ENCODE measurements around the gene GNB1. TPM values are rescaled to one million over a fixed set of nuclear protein-coding genes. Genes with fewer than 3 reads are reported as not detected.

The GNB1 gene
- total RNA-seq, 1 donor from 2014 or later = 422 TPM

DNA sequence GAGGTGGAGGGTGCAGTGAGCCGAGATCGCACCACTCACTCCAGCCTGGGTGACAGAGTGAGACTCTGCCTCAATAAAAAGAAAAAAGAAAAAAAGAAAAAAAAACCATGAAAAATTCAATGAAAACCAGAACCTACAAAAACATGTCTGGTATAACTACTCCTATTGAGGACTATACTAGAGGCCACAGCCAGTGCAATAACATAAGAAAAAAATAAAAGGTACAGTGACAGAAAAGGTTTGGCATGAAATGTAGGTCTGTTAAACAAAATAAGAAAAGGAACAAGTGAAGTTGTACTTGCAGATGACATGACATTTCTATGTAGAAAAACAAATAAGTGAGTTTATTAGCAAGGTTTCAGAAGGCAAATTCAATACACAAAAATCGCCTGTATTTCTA lies 120.8 kb downstream of the GNB1 start:
- no peak for DNase-seq
- H3K9me3 Mint-ChIP-seq = peaks cover 5% of the 10 kb centered on the region
- intact Hi-C loops (cut with micrococcal nuclease) = no loop called here
- H3K27ac Mint-ChIP-seq = no peak overlapping the region
- peaks cover 4% of the 10 kb centered on the region for H3K4me1 Mint-ChIP-seq
- peaks cover 55% of the 10 kb centered on the region for H3K36me3 Mint-ChIP-seq (ENCODE audit: low read depth)
- H3K27me3 Mint-ChIP-seq = no peaks in the 10 kb centered on the region
- H3K4me3 Mint-ChIP-seq = no peak overlapping the region

DNA sequence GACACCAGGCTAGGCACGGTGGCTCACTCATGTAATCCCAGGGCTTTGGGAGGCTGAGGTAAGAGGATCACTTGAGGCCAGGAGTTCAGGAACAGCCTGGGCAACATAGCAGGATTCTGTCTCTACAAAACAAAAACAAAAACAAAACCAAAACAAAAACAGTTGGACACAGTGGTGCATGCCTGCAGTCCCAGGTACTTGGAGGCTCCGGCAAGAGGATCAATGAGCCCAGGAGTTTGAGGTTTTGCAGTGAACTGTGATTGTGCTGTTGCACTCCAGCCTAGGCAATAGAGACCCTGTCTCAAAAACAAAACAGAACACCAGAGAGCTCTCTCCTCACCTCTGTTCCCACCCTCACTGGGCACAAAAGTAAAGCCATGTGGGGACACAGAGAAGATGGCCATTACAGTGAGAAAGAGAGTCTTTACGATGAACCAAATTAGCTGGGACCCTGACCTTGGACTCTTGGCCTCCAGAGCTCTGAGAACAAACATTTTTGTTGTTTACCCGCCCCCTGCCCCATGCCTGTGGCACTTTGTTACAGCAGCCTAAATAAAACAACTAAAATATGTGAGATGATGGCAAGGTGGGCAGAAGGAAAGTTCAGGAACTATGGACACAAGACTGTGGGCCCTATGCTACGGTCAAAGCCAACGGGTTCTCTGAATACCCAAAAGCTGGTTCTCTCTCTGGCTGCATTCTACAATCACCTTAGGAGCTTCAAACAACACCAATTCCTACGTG lies 122.5 kb downstream of the GNB1 start:
- H3K27ac Mint-ChIP-seq = no peak overlapping the region
- DNase-seq = no peak
- peaks cover 61% of the 10 kb centered on the region for H3K36me3 Mint-ChIP-seq (ENCODE audit: low read depth)
- no peak overlapping the region for H3K4me3 Mint-ChIP-seq
- peaks cover 3% of the 10 kb centered on the region for H3K4me1 Mint-ChIP-seq
- no peaks in the 10 kb centered on the region for H3K27me3 Mint-ChIP-seq
- H3K9me3 Mint-ChIP-seq = peaks cover 5% of the 10 kb centered on the region
- intact Hi-C loops (cut with micrococcal nuclease) = no loop called here

DNA sequence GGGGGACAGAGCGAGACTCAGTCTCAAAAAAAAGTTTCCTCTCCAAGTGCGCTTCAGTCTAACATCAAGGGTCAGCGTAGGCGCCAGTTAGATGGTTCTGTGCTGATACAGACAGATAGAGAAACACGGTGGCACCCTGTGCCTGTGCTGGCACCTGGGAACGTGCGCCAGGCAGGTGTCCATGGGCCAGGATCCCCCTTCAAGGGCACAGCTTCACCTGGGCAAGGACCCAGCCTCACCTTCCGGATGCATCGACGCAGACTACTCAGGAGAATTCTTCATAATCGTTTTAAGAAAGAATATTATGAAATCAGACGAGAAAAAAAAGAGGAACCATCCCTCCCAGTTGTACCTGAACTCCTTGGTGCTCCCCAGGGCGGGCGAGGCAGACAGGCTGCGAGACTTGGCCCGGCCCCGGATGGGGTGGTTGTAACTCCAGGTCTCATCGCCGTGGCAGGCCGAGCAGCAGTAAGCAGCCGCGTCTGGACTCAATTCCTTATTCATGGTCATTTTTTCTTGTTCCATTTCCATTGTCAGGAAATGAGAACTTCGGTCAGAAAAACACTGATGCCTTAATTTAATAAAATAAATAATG lies 125.9 kb downstream of the GNB1 start:
- intact Hi-C loops (cut with micrococcal nuclease) = no loop called here
- Mint-ChIP-seq H3K36me3 (ENCODE audit: low read depth) (peaks cover 58% of the 10 kb centered on the region), H3K27ac (no peak overlapping the region)

DNA sequence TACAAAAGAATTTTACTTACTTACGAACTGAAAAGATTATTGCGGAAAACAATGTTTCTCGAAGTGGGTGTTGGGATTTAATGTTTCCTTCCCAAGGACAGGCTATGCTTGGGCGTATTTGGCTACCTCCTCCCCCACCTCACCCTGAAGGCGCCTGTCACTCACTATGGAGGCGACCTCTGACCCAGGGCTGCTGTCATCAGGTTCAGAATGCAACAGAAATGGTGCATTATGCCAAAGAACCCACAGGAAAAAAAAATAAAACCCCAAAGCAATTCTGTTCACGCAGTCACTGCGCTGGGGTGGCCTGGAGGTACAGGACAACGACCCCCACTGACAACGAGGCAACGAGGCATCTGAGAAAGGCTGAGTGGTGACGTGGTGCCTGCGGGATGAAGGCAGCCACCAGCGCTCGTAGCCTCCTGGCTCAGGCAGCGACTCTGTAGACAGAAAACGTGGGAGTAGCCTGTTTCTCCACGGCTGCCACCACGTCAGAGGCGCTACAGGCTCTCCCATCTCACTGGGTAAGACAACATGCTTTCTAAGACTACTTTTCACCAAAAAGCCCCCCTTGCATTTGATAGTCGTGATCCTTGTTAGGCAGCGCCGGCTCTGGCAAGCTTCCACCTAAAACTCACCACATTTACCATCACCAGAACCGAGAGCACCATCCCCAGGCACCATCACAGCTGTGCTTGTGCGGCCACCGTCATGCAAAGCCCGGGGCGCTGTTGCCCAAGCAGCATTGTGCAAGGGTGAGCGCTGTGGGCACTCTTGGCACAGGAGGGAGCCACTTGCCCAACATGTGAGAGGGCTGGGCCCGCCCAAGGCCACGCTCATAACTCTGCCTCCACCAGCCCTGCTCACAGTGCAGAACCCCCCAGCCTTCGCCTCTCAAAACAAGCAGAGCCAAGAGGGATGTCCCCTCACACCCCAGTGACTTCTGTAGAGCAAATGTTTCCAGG lies 126.9 kb downstream of the GNB1 start:
- H3K27me3 Mint-ChIP-seq = no peaks in the 10 kb centered on the region
- no peak for DNase-seq
- no peak overlapping the region for H3K4me3 Mint-ChIP-seq
- no peaks in the 10 kb centered on the region for H3K9me3 Mint-ChIP-seq
- H3K36me3 Mint-ChIP-seq (ENCODE audit: low read depth) = peaks cover 55% of the 10 kb centered on the region
- H3K4me1 Mint-ChIP-seq = no peaks in the 10 kb centered on the region
- intact Hi-C loops (cut with micrococcal nuclease) = no loop called here
- no peak overlapping the region for H3K27ac Mint-ChIP-seq

More for the DNA sequence above, 125.9 kb downstream of the GNB1 start:
- H3K9me3 Mint-ChIP-seq = no peaks in the 10 kb centered on the region
- H3K4me3 Mint-ChIP-seq = no peak overlapping the region
- no peaks in the 10 kb centered on the region for H3K4me1 Mint-ChIP-seq
- DNase-seq = no peak
- H3K27me3 Mint-ChIP-seq = no peaks in the 10 kb centered on the region

DNA sequence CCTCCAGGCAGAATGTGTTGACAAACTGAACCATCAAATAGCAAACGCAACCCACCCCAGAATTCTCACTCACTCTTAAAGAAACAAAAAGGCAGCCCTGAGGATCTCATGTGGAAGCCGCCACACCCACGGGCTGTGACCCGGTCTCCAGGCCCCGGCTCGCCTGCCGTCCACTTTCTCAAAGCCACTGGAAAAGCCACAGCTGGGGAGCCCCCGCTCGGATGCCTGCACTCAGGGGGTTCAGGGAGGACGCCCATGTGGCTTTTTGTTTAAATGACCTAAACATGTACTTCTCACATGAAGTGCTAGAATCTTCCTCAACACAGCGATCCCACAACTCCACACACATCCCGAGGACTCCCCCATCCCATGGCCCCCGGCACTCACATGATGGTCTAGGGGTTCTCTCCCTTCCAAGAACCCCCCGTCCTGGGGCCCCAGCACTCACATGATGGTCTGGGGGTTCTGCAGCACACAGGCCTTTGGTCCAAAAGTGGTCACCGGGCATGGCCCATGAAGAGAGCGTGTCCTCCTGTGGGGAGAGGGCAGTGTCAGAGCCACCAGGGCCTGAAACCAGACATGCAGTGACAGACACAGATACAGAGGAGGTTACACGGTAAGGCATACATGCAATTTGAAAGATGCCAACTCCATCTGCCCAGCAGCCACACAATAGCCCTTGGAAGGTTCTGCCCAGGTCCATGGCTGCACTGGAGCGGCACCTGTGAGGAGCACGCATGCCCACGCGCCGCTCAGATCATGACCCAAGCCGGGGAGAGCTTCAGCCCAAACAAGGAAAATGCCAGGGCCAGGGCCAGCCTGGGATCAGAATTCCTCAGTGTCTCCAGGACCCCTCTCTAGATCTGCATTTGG lies 129.1 kb downstream of the GNB1 start:
- Mint-ChIP-seq H3K4me1 (no peaks in the 10 kb centered on the region), H3K4me3 (no peak overlapping the region), H3K27me3 (no peaks in the 10 kb centered on the region), H3K36me3 (ENCODE audit: low read depth) (peaks cover 48% of the 10 kb centered on the region), H3K9me3 (no peaks in the 10 kb centered on the region), H3K27ac (no peak overlapping the region)
- intact Hi-C loops (cut with micrococcal nuclease) = no loop called here
- DNase-seq = no peak

DNA sequence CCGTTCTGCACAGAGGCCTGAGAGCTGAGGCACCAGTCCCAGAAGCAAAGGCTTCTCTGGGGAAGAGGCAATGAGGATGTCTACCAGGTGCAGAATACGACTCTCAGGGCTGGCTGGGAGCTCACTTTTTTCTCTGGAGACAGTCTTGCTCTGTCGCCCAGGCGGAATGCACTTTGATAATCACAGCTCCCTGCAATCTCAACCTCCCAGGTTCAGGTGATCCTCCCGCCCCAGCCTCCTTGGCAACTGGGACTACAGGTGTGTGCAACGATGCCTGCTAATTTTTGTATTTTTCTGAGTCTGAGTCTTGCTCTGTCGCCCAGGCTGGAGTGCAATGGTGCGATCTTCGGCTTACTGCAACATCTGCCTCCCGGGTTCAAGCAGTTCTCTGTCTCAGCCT lies 130.2 kb downstream of the GNB1 start:
- no peaks in the 10 kb centered on the region for H3K4me1 Mint-ChIP-seq
- no peak overlapping the region for H3K27ac Mint-ChIP-seq
- H3K9me3 Mint-ChIP-seq = no peaks in the 10 kb centered on the region
- peaks cover 47% of the 10 kb centered on the region for H3K36me3 Mint-ChIP-seq (ENCODE audit: low read depth)
- DNase-seq = no peak
- no peak overlapping the region for H3K4me3 Mint-ChIP-seq
- H3K27me3 Mint-ChIP-seq = no peaks in the 10 kb centered on the region
- intact Hi-C loops (cut with micrococcal nuclease) = no loop called here

DNA sequence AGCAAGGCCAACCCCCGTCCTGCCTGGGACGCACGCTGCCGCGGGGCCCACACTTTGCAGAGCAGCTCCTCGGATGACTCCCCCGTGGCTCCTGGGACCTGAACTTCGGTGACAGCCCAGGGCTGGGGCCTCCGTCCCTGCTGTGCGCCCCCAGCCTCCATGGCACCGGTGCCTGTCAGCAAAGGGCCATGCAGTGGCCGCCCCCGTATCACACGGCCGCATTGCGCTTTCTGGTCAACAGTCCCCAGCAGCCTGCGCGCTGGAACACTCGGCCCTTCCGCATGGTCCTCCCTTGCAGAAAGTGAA lies 130.6 kb downstream of the GNB1 start:
- DNase-seq = no peak
- Mint-ChIP-seq H3K9me3 (no peaks in the 10 kb centered on the region), H3K4me3 (no peak overlapping the region), H3K36me3 (ENCODE audit: low read depth) (peaks cover 46% of the 10 kb centered on the region), H3K4me1 (no peaks in the 10 kb centered on the region), H3K27ac (no peak overlapping the region), H3K27me3 (no peaks in the 10 kb centered on the region)
- intact Hi-C loops (cut with micrococcal nuclease) = no loop called here

DNA sequence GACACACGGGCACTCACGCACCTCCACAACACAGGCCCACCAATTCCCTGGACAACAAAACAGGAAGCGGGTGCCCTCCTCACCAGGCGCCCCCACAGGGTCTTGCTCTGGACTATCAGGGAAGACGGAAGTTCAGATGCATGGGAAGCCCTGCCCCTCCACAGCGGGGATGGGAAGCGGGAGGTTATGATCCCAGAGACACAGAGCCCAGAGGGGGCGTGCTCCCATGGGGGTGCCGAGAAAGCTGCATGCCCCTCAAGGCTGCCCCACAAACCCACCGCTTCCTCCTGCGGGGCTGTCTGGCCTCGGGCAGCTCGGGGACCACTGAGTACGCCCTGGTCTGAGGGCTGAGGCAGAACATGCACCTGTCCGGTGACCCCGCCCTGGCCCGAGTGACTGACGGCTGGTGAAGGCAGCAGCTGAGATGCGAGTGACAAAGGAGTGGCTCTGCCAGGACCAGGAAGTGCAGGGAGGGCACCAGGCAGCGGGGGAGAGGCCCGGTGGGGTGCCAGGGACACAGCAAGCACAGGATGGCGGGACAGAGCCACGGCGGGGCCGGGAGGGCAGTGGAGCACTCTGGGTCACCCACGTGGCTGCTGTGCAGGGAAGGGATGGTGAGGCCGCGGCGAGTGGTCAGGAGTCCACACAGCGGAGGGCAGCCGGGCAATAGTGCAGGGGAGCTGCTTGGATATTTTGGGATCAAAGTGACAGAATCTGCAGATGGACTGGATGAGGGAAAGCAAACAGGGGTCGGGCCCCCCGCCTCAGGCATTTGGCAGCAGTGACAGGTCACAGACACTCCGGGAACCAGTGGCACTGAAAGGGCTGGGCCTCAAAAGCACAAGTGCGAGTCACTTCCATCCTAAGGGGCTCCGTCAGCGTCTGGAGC lies 131.2 kb downstream of the GNB1 start:
- no peak overlapping the region for H3K27ac Mint-ChIP-seq

DNA sequence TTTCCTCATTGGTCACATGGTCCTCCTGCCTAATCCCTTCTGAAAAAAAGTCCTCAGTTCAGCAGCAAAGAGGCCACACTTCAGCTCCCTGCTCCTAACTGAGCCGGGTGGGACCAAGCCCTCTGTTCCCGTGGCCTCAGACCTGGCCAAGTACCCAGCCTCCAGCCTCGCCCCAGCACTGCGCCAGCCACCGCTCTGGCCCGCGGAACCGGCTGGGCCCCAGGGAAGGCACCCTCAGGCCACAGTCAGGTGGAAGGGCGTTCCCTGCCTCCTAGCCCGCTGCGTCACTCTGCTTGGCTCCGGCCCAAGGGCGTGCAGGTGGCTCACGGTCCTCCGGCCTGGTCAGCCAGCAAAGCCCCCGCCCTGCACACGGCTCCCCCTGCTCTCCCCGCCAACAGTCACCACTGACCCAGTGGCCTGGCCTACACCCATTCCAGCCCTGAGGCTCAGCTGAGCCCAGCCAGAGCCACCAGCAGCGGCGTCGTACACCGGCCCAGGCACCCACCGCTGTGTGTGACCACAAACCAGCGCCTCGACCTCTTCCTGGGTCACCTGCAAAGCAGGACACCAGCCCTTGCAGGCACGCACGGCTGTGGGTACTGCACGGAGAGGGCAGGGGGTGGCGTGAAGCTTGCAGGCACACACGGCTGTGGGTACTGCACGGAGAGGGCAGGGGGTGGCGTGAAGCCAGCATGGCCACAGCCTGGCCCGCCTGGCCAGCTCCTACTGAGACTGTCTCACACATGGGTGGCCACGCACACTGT lies 132.0 kb downstream of the GNB1 start:
- H3K9me3 Mint-ChIP-seq = no peaks in the 10 kb centered on the region
- H3K27ac Mint-ChIP-seq = no peak overlapping the region
- intact Hi-C loops (cut with micrococcal nuclease) = no loop called here
- H3K4me1 Mint-ChIP-seq = no peaks in the 10 kb centered on the region
- peaks cover 41% of the 10 kb centered on the region for H3K36me3 Mint-ChIP-seq (ENCODE audit: low read depth)
- no peak for DNase-seq
- no peak overlapping the region for H3K4me3 Mint-ChIP-seq
- H3K27me3 Mint-ChIP-seq = no peaks in the 10 kb centered on the region

More for the DNA sequence above, 131.2 kb downstream of the GNB1 start:
- H3K4me3 Mint-ChIP-seq = no peak overlapping the region
- no peaks in the 10 kb centered on the region for H3K9me3 Mint-ChIP-seq
- no peak for DNase-seq
- H3K27me3 Mint-ChIP-seq = no peaks in the 10 kb centered on the region
- H3K36me3 Mint-ChIP-seq (ENCODE audit: low read depth) = peaks cover 46% of the 10 kb centered on the region
- intact Hi-C loops (cut with micrococcal nuclease) = no loop called here
- H3K4me1 Mint-ChIP-seq = no peaks in the 10 kb centered on the region

DNA sequence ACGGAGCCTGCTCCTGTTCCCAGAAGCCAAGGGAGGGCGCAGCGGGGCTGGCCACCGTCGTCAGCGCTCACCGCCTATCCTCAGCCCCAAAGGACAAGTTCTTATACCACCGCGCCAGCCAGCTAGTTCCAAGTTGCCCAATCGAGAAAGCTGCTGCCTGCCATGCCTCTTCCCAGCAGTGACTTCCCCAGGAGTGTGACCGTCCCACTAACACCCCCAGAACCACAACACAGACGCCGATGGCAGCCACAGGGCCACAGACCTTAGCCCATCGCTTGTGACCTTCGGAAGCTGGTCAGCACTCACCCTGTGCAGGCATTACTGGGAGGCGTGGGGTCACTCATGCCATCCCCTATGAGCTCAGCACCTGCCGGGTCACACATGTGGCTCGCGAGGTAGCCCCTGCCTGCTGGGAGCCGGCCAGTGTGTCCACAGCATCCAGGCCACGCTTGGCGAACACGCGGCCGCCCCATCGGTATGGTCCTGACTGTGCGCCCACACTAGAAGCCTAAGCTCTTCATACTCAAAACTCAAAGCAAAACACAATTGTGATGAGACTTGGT lies 132.7 kb downstream of the GNB1 start:
- no peak for DNase-seq
- H3K4me3 Mint-ChIP-seq = no peak overlapping the region
- H3K36me3 Mint-ChIP-seq (ENCODE audit: low read depth) = peaks cover 43% of the 10 kb centered on the region
- H3K4me1 Mint-ChIP-seq = no peaks in the 10 kb centered on the region
- no peaks in the 10 kb centered on the region for H3K27me3 Mint-ChIP-seq
- no peak overlapping the region for H3K27ac Mint-ChIP-seq
- intact Hi-C loops (cut with micrococcal nuclease) = no loop called here
- no peaks in the 10 kb centered on the region for H3K9me3 Mint-ChIP-seq

DNA sequence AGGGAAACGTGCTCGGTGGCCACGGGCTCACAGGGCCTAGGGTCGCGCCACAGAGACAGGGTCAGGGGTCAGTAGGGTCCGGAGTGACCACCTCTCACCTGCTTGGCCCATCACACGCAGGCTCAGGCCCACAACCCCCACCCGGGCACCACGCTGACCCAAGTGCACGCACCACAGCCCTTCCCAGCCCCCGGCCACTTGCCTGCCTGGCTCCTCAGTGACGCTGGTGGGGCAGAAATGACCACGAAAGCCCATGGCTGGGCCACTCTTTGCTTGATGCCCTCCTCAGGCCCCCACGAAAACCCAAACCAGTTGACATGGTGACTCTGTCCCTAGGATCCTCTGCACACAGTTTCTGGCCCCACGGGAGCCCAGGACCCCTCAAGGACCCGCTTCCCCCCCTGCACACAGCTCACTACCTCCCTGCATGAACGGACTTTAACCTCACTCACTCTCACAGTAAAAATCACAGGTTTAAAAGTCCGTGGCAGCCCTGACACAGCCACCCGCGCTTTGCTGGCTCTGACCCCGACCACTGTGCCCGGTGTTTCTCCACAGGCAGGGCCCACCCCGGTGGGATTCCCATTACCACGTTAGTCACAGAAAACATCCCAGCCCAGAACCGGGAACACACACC lies 133.3 kb downstream of the GNB1 start:
- Mint-ChIP-seq H3K4me3 (no peak overlapping the region), H3K36me3 (ENCODE audit: low read depth) (peaks cover 39% of the 10 kb centered on the region), H3K4me1 (no peaks in the 10 kb centered on the region), H3K27me3 (no peaks in the 10 kb centered on the region), H3K27ac (no peak overlapping the region), H3K9me3 (no peaks in the 10 kb centered on the region)
- intact Hi-C loops (cut with micrococcal nuclease) = no loop called here
- DNase-seq = no peak
